GM18858 (cell line): ENCODE measurements around the gene AUH.

Experiments
- ATAC-seq: cut with Tn5 transposase; IDR thresholded peaks from one replicate; pipeline ENCODE4 v1.9.1; 2021; ENCODE audit not compliant: unreplicated experiment

AUH gene

GRCh38 chr9:91177081-91177480, 184.6 kb downstream of the AUH start:
- no peak for ATAC-seq

GRCh38 chr9:91176426-91176825, 185.3 kb downstream of the AUH start:
- ATAC-seq = no peak

- ATAC-seq = no peak
Measured at GRCh38 chr9:91174772-91175171, 186.9 kb downstream of the AUH start.

GRCh38 chr9:91172329-91172728, 189.4 kb downstream of the AUH start:
- no peak for ATAC-seq

- no peak for ATAC-seq
Measured at GRCh38 chr9:91170951-91171350, 190.8 kb downstream of the AUH start.

- no peak for ATAC-seq
Measured at GRCh38 chr9:91166796-91167366, 194.8 kb downstream of the AUH start.

- no peak for ATAC-seq
Measured at GRCh38 chr9:91164724-91165520, 196.8 kb downstream of the AUH start.
